ENCODE measurements around the gene LENG1. TPM values are rescaled to one million over a fixed set of nuclear protein-coding genes. Genes with fewer than 3 reads are reported as not detected.

The LENG1 gene
- total RNA-seq, 2 donors from 2014 or later, result 3.6 to 4.0 TPM

DNA sequence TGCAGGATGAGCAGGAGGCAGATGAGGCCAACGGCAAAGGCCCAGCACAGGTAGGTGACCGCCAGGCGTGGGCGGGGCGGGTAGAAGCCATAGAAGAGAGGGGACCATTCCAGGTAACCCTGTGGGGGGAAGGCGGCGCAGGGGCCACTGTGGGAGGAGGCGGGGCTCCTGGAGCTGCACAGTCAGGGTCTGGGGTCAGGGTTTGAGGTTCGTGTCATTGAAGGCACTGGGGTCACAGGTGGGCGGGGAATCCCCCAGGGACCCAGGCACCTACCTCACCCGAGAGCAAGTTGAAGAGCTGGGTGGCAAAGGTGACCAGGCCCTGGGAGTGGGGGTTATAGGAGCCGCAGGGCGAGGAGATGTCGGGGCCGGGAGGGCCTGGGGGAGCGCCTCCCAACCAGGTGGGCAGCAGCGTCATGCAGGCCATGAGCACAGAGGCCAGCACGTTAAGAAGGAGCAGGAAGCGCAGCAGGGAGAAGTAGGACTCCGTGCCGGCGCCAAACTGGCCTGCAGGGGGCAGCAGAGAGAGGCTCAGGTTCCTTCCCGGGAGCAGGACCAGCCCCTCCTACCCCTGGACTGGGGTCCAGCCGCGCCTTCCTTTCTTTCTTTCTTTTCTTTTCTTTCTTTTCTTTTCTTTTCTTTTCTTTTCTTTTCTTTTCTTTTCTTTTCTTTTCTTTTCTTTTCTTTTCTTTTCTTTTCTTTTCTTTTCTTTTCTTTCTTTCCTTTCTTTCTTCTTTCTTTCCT lies 8.8 kb upstream of the LENG1 start:
- H3K4me1 Mint-ChIP-seq, result no peaks in the 10 kb centered on the region
- WGBS, 2 experiments (ENCODE audit: insufficient coverage in 1 of 2, insufficient read length in 1 of 2), result 9 to 38% methylated on average over 14 to 25 of the region's 25 CpGs
- no peaks in the 10 kb centered on the region for H3K4me1 ChIP-seq (ENCODE audit: control insufficient read depth, insufficient read depth, low read length)
- no peak overlapping the region for H3K4me3 ChIP-seq (ENCODE audit: low read length)
- H3K9me3 Mint-ChIP-seq, result peaks cover 3% of the 10 kb centered on the region
- H3K27me3 Mint-ChIP-seq (ENCODE audit: insufficient read depth), result peaks cover 17% of the 10 kb centered on the region
- H3K36me3 ChIP-seq (ENCODE audit: control insufficient read depth, insufficient read depth, low read length), result no peaks in the 10 kb centered on the region
- no peak overlapping the region for H3K27ac Mint-ChIP-seq
- no peak overlapping the region for H3K9ac ChIP-seq (ENCODE audit: extremely low read depth, low read length, poor library complexity, severe bottlenecking)
- DNase-seq, result peak; percentile 99
- H3K27me3 ChIP-seq (ENCODE audit: control insufficient read depth, insufficient read depth, low read length, poor library complexity, severe bottlenecking), result no peaks in the 10 kb centered on the region
- no peaks in the 10 kb centered on the region for H3K9me3 ChIP-seq (ENCODE audit: control insufficient read depth, low read length)
- no peaks in the 10 kb centered on the region for H3K36me3 Mint-ChIP-seq (ENCODE audit: low read depth)
- no peak overlapping the region for H3K27ac ChIP-seq (ENCODE audit: low read depth, low read length)
- no peak overlapping the region for H3K4me3 Mint-ChIP-seq
- TF ChIP-seq, protein P1, sequence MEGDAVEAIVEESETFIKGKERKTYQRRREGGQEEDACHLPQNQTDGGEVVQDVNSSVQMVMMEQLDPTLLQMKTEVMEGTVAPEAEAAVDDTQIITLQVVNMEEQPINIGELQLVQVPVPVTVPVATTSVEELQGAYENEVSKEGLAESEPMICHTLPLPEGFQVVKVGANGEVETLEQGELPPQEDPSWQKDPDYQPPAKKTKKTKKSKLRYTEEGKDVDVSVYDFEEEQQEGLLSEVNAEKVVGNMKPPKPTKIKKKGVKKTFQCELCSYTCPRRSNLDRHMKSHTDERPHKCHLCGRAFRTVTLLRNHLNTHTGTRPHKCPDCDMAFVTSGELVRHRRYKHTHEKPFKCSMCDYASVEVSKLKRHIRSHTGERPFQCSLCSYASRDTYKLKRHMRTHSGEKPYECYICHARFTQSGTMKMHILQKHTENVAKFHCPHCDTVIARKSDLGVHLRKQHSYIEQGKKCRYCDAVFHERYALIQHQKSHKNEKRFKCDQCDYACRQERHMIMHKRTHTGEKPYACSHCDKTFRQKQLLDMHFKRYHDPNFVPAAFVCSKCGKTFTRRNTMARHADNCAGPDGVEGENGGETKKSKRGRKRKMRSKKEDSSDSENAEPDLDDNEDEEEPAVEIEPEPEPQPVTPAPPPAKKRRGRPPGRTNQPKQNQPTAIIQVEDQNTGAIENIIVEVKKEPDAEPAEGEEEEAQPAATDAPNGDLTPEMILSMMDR (conservative IDR thresholded peaks at IDR 0.05), result peak; percentile 87

DNA sequence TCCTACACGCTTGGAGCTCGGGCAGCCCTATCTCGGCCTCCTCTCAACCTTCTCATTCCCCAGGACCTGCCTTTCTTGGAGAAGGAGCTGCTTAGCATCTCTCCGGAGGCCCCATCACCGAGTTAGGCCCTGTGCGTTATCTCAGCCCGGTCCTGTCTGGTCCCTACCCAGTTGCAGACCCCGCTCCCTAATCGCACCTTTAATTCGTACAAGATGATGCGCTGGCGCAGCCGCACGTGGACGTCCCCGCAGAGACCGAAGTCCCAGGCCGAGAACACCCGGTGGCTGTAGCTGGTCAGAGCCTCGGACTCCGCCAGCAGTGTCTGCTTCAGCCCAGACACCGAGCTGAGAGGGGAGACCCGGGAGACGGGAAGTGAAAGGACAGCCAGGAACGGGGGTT lies 5.7 kb upstream of the LENG1 start:
- no peak overlapping the region for H3K27ac ChIP-seq (ENCODE audit: low read depth, low read length)
- TF ChIP-seq, protein P1 (conservative IDR thresholded peaks at IDR 0.05), result no peak
- peaks cover 28% of the 10 kb centered on the region for H3K27me3 Mint-ChIP-seq (ENCODE audit: insufficient read depth)
- H3K27ac Mint-ChIP-seq, result no peak overlapping the region
- no peaks in the 10 kb centered on the region for H3K9me3 ChIP-seq (ENCODE audit: control insufficient read depth, low read length)
- no peak overlapping the region for H3K4me3 ChIP-seq (ENCODE audit: low read length)
- peaks cover 7% of the 10 kb centered on the region for H3K4me1 Mint-ChIP-seq
- H3K4me1 ChIP-seq (ENCODE audit: control insufficient read depth, insufficient read depth, low read length), result no peaks in the 10 kb centered on the region
- H3K36me3 ChIP-seq (ENCODE audit: control insufficient read depth, insufficient read depth, low read length), result no peaks in the 10 kb centered on the region
- H3K36me3 Mint-ChIP-seq (ENCODE audit: low read depth), result peaks cover 2% of the 10 kb centered on the region
- 93% methylated on average over 22 to 25 of the region's 25 CpGs for WGBS, 2 experiments (ENCODE audit: insufficient coverage in 1 of 2, insufficient read length in 1 of 2)
- no peak overlapping the region for H3K4me3 Mint-ChIP-seq
- H3K9ac ChIP-seq (ENCODE audit: extremely low read depth, low read length, poor library complexity, severe bottlenecking), result no peak overlapping the region
- no peak for DNase-seq
- H3K27me3 ChIP-seq (ENCODE audit: control insufficient read depth, insufficient read depth, low read length, poor library complexity, severe bottlenecking), result no peaks in the 10 kb centered on the region
- H3K9me3 Mint-ChIP-seq, result peaks cover 3% of the 10 kb centered on the region

DNA sequence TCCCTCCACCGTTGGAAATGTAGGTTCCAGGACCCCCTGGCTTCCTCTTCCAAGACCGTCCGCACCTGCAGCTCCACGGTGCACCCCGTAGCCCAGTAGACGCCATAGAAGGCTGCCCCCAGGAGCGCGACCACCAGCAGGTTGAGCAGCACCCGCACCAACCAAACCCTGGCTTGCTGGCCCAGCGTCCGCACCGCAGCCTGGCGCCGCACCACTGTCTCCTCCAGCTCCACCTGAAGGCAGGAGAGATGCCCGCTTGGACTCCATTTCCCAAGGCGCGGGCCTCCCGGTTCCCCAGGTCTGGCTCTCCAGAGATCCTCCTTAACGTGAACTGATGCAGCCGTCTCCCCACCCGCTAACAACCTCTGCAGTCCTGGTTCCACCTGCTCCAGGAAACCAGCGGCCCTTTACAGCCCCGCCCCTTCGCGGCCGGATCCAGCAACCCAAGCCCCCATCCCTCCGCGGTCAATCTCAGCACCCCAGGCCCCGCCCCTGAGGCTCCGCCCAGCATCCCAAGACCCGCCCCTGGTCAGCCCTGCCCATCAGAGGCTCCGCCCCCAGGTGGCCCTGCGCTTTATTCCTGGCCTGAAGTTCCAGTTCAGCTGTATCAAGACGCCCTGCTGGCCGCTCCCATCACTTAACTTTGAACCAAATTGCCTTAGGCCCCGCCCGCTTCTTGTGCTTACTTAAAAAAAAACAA lies 5.0 kb upstream of the LENG1 start:
- no peak overlapping the region for H3K4me3 ChIP-seq (ENCODE audit: low read length)
- no peaks in the 10 kb centered on the region for H3K36me3 ChIP-seq (ENCODE audit: control insufficient read depth, insufficient read depth, low read length)
- peaks cover 7% of the 10 kb centered on the region for H3K4me1 Mint-ChIP-seq
- H3K27ac ChIP-seq (ENCODE audit: low read depth, low read length), result no peak overlapping the region
- TF ChIP-seq, protein P1 (conservative IDR thresholded peaks at IDR 0.05), result no peak
- H3K9ac ChIP-seq (ENCODE audit: extremely low read depth, low read length, poor library complexity, severe bottlenecking), result no peak overlapping the region
- peak overlapping the region; percentile 56 for H3K4me3 Mint-ChIP-seq
- peaks cover 28% of the 10 kb centered on the region for H3K27me3 Mint-ChIP-seq (ENCODE audit: insufficient read depth)
- H3K9me3 Mint-ChIP-seq, result peaks cover 3% of the 10 kb centered on the region
- peaks cover 2% of the 10 kb centered on the region for H3K36me3 Mint-ChIP-seq (ENCODE audit: low read depth)
- peak; percentile 99 for DNase-seq
- no peaks in the 10 kb centered on the region for H3K9me3 ChIP-seq (ENCODE audit: control insufficient read depth, low read length)
- H3K4me1 ChIP-seq (ENCODE audit: control insufficient read depth, insufficient read depth, low read length), result no peaks in the 10 kb centered on the region
- H3K27ac Mint-ChIP-seq, result no peak overlapping the region
- no peaks in the 10 kb centered on the region for H3K27me3 ChIP-seq (ENCODE audit: control insufficient read depth, insufficient read depth, low read length, poor library complexity, severe bottlenecking)
- WGBS, 2 experiments (ENCODE audit: insufficient coverage in 1 of 2, insufficient read length in 1 of 2), result 50 to 58% methylated on average over 28 to 37 of the region's 37 CpGs

All from endodermal cell (in vitro differentiated cells).